Skeletal muscle tissue (tissue), 4 donors: ENCODE results near the gene MMP24. TPM values are rescaled to one million over a fixed set of nuclear protein-coding genes. Genes with fewer than 3 reads are reported as not detected.

ENCODE experiments used
- H3K27ac ChIP-seq: one replicate; pipeline ENCODE4 v1.7.0; 2013; ENCODE audit warnings: mild to moderate bottlenecking, low read depth, low read length, inconsistent platforms
- H3K27me3 ChIP-seq, 3 donors: one replicate each; pipeline ENCODE4 v1.7.0; 2013; ENCODE audit warnings: low read length in 3 of 3; ENCODE audit not compliant: control insufficient read depth in 3 of 3, insufficient read depth in 3 of 3
- H3K36me3 ChIP-seq, 3 donors: one replicate each; pipeline ENCODE4 v1.7.0; 2013; ENCODE audit warnings: low read length in 3 of 3; ENCODE audit not compliant: control insufficient read depth in 3 of 3, insufficient read depth in 3 of 3
- H3K4me1 ChIP-seq, 3 donors: one replicate each; pipeline ENCODE4 v1.7.0; 2013; ENCODE audit warnings: low read length in 3 of 3, mild to moderate bottlenecking in 3 of 3; ENCODE audit not compliant: control insufficient read depth in 3 of 3, insufficient read depth in 3 of 3
- H3K4me3 ChIP-seq, 3 donors: one replicate each; pipeline ENCODE4 v1.7.0; 2013; ENCODE audit warnings: low read length in 3 of 3
- H3K9ac ChIP-seq, 3 donors: one replicate each; pipeline ENCODE4 v1.7.0; 2013; ENCODE audit warnings: low read length in 3 of 3, mild to moderate bottlenecking in 3 of 3, moderate library complexity in 2 of 3, low read depth in 1 of 3
- H3K9me3 ChIP-seq, 3 donors: one replicate each; pipeline ENCODE4 v1.7.0; 2013; ENCODE audit warnings: low read length in 3 of 3; ENCODE audit not compliant: control insufficient read depth in 3 of 3
- total RNA-seq: library from RNA; depleted of rRNA; stranded (reverse); fragments of >200 nt; gene quantifications from one replicate; pipeline ENCODE4 v1.2.3, GENCODE V29; 2014
- donor health status: Osteomylitis.

Gene MMP24
- total RNA-seq, 1 donor from 2014 or later: under 0.01 TPM

- H3K36me3 ChIP-seq: peaks cover 21 to 36% (median 35%) of the 10 kb centered on the region in 3 donors
- H3K4me1 ChIP-seq: peaks cover 0 to 7% (median 0%) of the 10 kb centered on the region in 3 donors
- H3K4me3 ChIP-seq: no peak overlapping the region
- H3K9ac ChIP-seq: no peak overlapping the region
- no peak overlapping the region for H3K27ac ChIP-seq
- H3K27me3 ChIP-seq: no peaks in the 10 kb centered on the region
- H3K9me3 ChIP-seq: no peaks in the 10 kb centered on the region
Measured at GRCh38 chr20:35270021-35270902, 43.8 kb downstream of the MMP24 start.

- H3K36me3 ChIP-seq: peaks cover 25 to 37% (median 35%) of the 10 kb centered on the region in 3 donors
Measured at GRCh38 chr20:35271073-35271882, 44.8 kb downstream of the MMP24 start.

DNA sequence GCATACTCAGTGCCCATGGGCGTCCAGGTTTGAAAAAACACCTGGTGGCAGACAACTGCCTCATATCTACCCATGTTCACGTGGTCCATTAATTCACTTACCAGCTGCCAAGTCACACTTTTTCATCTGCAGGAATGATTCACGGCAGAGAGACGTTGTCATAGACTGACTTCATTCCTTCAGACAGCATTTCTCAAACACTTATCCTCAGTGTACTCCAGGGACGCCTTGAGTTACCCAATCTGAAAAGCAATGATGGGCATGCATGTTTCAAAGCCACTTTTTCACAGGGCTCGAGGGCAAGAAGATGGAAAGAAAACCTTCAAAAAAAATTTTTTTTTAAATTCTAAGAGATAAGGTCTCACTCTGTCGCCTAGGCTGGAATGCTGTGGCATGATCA is 45.4 kb downstream of the MMP24 start:
- H3K9ac ChIP-seq: no peak overlapping the region
- H3K4me3 ChIP-seq: no peak overlapping the region
- H3K27me3 ChIP-seq: no peaks in the 10 kb centered on the region
- peaks cover 6 to 14% (median 10%) of the 10 kb centered on the region in 3 donors for H3K4me1 ChIP-seq
- H3K27ac ChIP-seq: no peak overlapping the region
- H3K36me3 ChIP-seq: peaks cover 26 to 34% (median 29%) of the 10 kb centered on the region in 3 donors
- no peaks in the 10 kb centered on the region for H3K9me3 ChIP-seq

More at GRCh38 chr20:35271073-35271882, 44.8 kb downstream of the MMP24 start:
- no peak overlapping the region for H3K9ac ChIP-seq
- no peak overlapping the region for H3K4me3 ChIP-seq
- H3K27ac ChIP-seq: no peak overlapping the region
- no peaks in the 10 kb centered on the region for H3K9me3 ChIP-seq
- peaks cover 0 to 8% (median 4%) of the 10 kb centered on the region in 3 donors for H3K4me1 ChIP-seq
- H3K27me3 ChIP-seq: no peaks in the 10 kb centered on the region

DNA sequence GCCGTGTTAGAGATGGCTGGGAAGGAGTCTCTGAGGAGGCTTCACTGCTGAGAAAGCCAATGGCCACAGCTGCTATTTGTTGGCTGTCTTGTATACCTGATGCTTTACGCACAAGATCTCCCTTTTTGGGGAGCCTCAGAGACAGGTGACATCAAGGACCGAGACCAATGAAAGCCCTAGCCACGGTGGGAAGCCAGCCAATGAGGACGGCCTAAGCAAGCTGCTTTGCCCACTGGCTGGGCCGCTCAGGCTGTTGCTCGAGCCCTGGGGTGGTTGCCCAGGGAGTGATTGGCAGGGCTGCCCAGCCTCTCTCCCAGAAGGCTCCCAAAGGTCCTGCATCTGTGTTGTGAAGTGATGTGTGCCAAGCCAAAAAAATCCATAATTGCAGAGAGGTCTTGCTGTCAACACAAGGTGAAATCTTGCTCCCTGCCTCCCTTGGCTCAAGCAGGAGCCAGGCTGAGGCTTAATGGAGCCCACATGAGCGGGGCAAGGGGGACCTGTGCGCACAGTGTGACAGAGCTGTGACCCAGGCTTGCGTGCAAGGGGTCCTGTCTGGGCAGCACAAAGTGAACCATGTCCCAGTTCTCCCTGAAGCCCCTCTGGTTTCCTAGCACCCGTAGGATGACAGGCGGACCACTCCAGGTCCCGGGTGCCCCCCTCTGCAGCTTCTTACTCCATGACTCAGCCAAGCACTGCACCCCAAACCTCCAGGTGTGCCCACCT is 47.1 kb downstream of the MMP24 start:
- peaks cover 19 to 23% (median 22%) of the 10 kb centered on the region in 3 donors for H3K36me3 ChIP-seq
- no peak overlapping the region for H3K27ac ChIP-seq
- peaks cover 14 to 24% (median 19%) of the 10 kb centered on the region in 3 donors for H3K4me1 ChIP-seq

GRCh38 chr20:35274172-35275092 is 47.9 kb downstream of the MMP24 start:
- H3K9ac ChIP-seq: no peak overlapping the region
- H3K9me3 ChIP-seq: no peaks in the 10 kb centered on the region
- H3K4me1 ChIP-seq: peaks cover 15 to 26% (median 20%) of the 10 kb centered on the region in 3 donors
- H3K36me3 ChIP-seq: peaks cover 26 to 31% (median 30%) of the 10 kb centered on the region in 3 donors
- H3K27me3 ChIP-seq: no peaks in the 10 kb centered on the region
- H3K4me3 ChIP-seq: no peak overlapping the region
- H3K27ac ChIP-seq: no peak overlapping the region

More for the DNA sequence above, 47.1 kb downstream of the MMP24 start:
- no peaks in the 10 kb centered on the region for H3K27me3 ChIP-seq
- H3K9ac ChIP-seq: no peak overlapping the region
- no peak overlapping the region for H3K4me3 ChIP-seq
- H3K9me3 ChIP-seq: no peaks in the 10 kb centered on the region

- H3K9ac ChIP-seq: peak overlapping the region in 1 of 3 donors; percentile 62
- no peaks in the 10 kb centered on the region for H3K27me3 ChIP-seq
- H3K9me3 ChIP-seq: no peaks in the 10 kb centered on the region
- H3K4me3 ChIP-seq: no peak overlapping the region
- H3K27ac ChIP-seq: no peak overlapping the region
- H3K4me1 ChIP-seq: peaks cover 15 to 26% (median 20%) of the 10 kb centered on the region in 3 donors
- peaks cover 30 to 39% (median 35%) of the 10 kb centered on the region in 3 donors for H3K36me3 ChIP-seq
Measured at GRCh38 chr20:35275741-35276251, 49.3 kb downstream of the MMP24 start.

- H3K4me3 ChIP-seq: peak overlapping the region in 1 of 3 donors; percentile 89
- peak overlapping the region; percentile 83 for H3K27ac ChIP-seq
- peak overlapping the region; percentile 10 to 90 (median 62) for H3K9ac ChIP-seq
- H3K9me3 ChIP-seq: no peaks in the 10 kb centered on the region
- H3K36me3 ChIP-seq: peaks cover 30 to 36% (median 32%) of the 10 kb centered on the region in 3 donors
- H3K4me1 ChIP-seq: peaks cover 15 to 26% (median 20%) of the 10 kb centered on the region in 3 donors
- H3K27me3 ChIP-seq: no peaks in the 10 kb centered on the region
Measured at GRCh38 chr20:35276408-35276807, 49.9 kb downstream of the MMP24 start.

DNA sequence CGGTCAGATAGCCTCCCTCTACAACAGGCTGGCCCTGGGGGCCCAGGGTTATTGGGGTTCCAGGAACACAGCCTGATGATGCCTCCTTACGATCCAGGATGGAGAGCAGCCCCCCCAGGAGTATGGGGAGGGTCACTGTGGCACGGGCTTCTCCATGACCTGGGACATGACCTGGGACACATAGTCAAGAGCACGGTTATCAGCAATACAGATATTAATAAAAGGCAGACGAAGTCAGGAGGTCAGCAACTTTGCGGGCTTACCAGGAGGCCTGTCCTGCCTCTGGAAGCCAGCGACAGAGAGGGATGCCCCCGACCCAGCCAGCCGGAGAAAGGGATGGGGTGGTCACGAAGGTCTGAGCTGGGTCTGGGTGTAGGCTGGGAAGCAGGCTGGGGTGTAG is 50.6 kb downstream of the MMP24 start:
- no peaks in the 10 kb centered on the region for H3K27me3 ChIP-seq
- peak overlapping the region; percentile 82 to 89 (median 89) for H3K4me3 ChIP-seq
- peaks cover 29 to 34% (median 30%) of the 10 kb centered on the region in 3 donors for H3K36me3 ChIP-seq
- peak overlapping the region; percentile 83 for H3K27ac ChIP-seq
- H3K9ac ChIP-seq: peak overlapping the region; percentile 87 to 92 (median 90)
- H3K9me3 ChIP-seq: no peaks in the 10 kb centered on the region
- H3K4me1 ChIP-seq: peaks cover 15 to 26% (median 23%) of the 10 kb centered on the region in 3 donors
